Measurements from ENCODE around the gene GLI3. TPM values are rescaled to one million over a fixed set of nuclear protein-coding genes. Genes with fewer than 3 reads are reported as not detected.

The GLI3 gene
- total RNA-seq, 1 donor from 2014 or later: 27.7 TPM

DNA sequence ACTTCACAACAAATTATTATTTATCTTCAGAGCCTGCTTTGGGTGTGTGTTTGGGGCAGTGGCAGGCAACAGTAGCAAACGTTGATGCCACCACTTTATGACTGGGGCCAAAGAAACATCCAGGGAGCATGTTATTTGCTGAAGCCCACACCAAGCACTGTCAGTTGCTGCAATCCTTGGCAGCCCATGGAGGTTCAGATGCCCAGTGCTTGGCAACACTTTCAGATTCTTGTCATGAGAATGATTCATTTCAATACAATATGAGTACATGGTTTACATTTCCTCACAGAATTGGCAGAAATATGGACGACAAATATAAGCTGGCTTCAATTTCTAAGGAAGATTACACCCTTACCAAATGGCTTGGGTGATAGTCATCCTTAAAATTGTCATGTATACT, 46.5 kb upstream of the GLI3 start:
- Mint-ChIP-seq H3K9me3 (ENCODE audit: unreplicated experiment) (peaks cover 2% of the 10 kb centered on the region), H3K27ac (ENCODE audit: unreplicated experiment) (no peak overlapping the region), H3K27me3 (ENCODE audit: low read depth, unreplicated experiment) (peaks cover 15% of the 10 kb centered on the region), H3K4me3 (ENCODE audit: unreplicated experiment) (no peak overlapping the region), H3K36me3 (ENCODE audit: low read depth, unreplicated experiment) (no peaks in the 10 kb centered on the region), H3K4me1 (ENCODE audit: low read depth, unreplicated experiment) (peaks cover 8% of the 10 kb centered on the region)
- Histone ChIP-seq H3K27me3 (ENCODE audit: insufficient read depth, low read length) (peaks cover 27% of the 10 kb centered on the region), H2AFZ (ENCODE audit: low read depth, low read length) (no peak overlapping the region), H3K4me3 (ENCODE audit: insufficient read depth, low read depth, low read length) (no peak overlapping the region), H3K36me3 (ENCODE audit: insufficient read depth, low read length) (no peaks in the 10 kb centered on the region), H3K9ac (ENCODE audit: low read length) (no peak overlapping the region), H4K20me1 (ENCODE audit: insufficient read depth, low read length) (no peaks in the 10 kb centered on the region), H3K4me2 (ENCODE audit: low read length) (no peak overlapping the region), H3K9me3 (ENCODE audit: insufficient read depth, low read depth, low read length) (no peaks in the 10 kb centered on the region), H3K79me2 (ENCODE audit: insufficient read depth, low read length) (no peaks in the 10 kb centered on the region), H3K27ac (ENCODE audit: low read depth, low read length) (no peak overlapping the region), H3K4me1 (ENCODE audit: insufficient read depth, low read length) (no peaks in the 10 kb centered on the region)
- DNase-seq (ENCODE audit: low read depth) (no peak), FAIRE-seq (no peak)
- TF ChIP-seq EZH2 (IDR thresholded peaks at IDR 0.05; ENCODE audit: insufficient read depth, low read length): no peak
- TF ChIP-seq, protein P1, sequence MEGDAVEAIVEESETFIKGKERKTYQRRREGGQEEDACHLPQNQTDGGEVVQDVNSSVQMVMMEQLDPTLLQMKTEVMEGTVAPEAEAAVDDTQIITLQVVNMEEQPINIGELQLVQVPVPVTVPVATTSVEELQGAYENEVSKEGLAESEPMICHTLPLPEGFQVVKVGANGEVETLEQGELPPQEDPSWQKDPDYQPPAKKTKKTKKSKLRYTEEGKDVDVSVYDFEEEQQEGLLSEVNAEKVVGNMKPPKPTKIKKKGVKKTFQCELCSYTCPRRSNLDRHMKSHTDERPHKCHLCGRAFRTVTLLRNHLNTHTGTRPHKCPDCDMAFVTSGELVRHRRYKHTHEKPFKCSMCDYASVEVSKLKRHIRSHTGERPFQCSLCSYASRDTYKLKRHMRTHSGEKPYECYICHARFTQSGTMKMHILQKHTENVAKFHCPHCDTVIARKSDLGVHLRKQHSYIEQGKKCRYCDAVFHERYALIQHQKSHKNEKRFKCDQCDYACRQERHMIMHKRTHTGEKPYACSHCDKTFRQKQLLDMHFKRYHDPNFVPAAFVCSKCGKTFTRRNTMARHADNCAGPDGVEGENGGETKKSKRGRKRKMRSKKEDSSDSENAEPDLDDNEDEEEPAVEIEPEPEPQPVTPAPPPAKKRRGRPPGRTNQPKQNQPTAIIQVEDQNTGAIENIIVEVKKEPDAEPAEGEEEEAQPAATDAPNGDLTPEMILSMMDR (IDR thresholded peaks at IDR 0.05; ENCODE audit: insufficient read depth, low read depth, low read length): no peak

DNA sequence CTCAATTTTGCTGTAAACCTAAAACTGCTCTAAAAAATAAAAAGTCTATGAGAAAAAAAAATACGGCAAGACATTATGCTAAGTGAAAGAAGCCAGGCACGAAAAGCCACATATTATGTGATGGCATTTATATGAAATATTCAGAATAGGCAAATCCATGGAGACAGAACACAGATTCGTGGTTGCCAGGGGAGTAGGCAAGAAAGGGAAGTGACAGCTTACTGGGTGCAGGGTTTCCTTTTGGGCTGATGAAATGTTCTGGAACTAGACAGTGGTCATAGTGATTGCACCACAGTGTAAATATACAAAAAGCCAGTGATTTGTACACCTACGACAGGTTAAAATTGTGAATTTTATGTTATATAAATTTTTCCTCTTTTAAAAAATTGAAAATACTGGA, 41.3 kb upstream of the GLI3 start:
- no peaks in the 10 kb centered on the region for H3K4me1 ChIP-seq (ENCODE audit: insufficient read depth, low read length)
- no peak overlapping the region for H3K9ac ChIP-seq (ENCODE audit: low read length)
- no peaks in the 10 kb centered on the region for H3K9me3 ChIP-seq (ENCODE audit: insufficient read depth, low read depth, low read length)
- Mint-ChIP-seq H3K4me3 (ENCODE audit: unreplicated experiment) (no peak overlapping the region), H3K36me3 (ENCODE audit: low read depth, unreplicated experiment) (no peaks in the 10 kb centered on the region), H3K9me3 (ENCODE audit: unreplicated experiment) (no peaks in the 10 kb centered on the region), H3K27me3 (ENCODE audit: low read depth, unreplicated experiment) (peaks cover 7% of the 10 kb centered on the region), H3K4me1 (ENCODE audit: low read depth, unreplicated experiment) (peaks cover 4% of the 10 kb centered on the region), H3K27ac (ENCODE audit: unreplicated experiment) (no peak overlapping the region)
- DNase-seq (ENCODE audit: low read depth): no peak
- H3K27me3 ChIP-seq (ENCODE audit: insufficient read depth, low read length): peaks cover 19% of the 10 kb centered on the region
- H3K4me3 ChIP-seq (ENCODE audit: insufficient read depth, low read depth, low read length): no peak overlapping the region
- no peaks in the 10 kb centered on the region for H3K79me2 ChIP-seq (ENCODE audit: insufficient read depth, low read length)
- FAIRE-seq: no peak
- H3K27ac ChIP-seq (ENCODE audit: low read depth, low read length): no peak overlapping the region
- no peak overlapping the region for H3K4me2 ChIP-seq (ENCODE audit: low read length)
- H2AFZ ChIP-seq (ENCODE audit: low read depth, low read length): no peak overlapping the region
- H4K20me1 ChIP-seq (ENCODE audit: insufficient read depth, low read length): no peaks in the 10 kb centered on the region
- no peaks in the 10 kb centered on the region for H3K36me3 ChIP-seq (ENCODE audit: insufficient read depth, low read length)
- TF ChIP-seq, protein P1 (IDR thresholded peaks at IDR 0.05; ENCODE audit: insufficient read depth, low read depth, low read length): no peak
- TF ChIP-seq EZH2 (IDR thresholded peaks at IDR 0.05; ENCODE audit: insufficient read depth, low read length): no peak

DNA sequence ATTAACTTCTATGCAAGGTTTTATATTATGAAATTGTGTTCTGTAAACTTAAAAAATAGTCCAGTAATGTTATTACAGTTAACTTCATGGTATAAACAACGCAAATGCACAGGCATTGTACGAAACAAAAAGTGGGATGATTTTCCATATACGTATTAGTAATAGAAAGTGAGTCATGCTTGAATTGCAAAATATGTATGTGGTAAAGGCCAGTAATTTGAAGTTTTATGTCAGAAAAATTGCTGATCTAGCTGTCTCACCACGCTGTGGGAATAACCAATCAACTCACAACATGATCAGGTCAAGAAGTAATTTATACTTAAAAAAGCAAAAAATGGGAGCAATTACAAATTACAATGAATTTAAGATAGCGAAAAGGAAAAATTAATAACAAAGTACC, 37.0 kb upstream of the GLI3 start:
- Histone ChIP-seq H3K4me3 (ENCODE audit: insufficient read depth, low read depth, low read length) (no peak overlapping the region), H3K36me3 (ENCODE audit: insufficient read depth, low read length) (no peaks in the 10 kb centered on the region), H3K79me2 (ENCODE audit: insufficient read depth, low read length) (no peaks in the 10 kb centered on the region), H3K27me3 (ENCODE audit: insufficient read depth, low read length) (peaks cover 6% of the 10 kb centered on the region), H3K9ac (ENCODE audit: low read length) (no peak overlapping the region), H3K4me2 (ENCODE audit: low read length) (no peak overlapping the region), H2AFZ (ENCODE audit: low read depth, low read length) (no peak overlapping the region), H3K9me3 (ENCODE audit: insufficient read depth, low read depth, low read length) (no peaks in the 10 kb centered on the region), H3K4me1 (ENCODE audit: insufficient read depth, low read length) (no peaks in the 10 kb centered on the region), H3K27ac (ENCODE audit: low read depth, low read length) (no peak overlapping the region), H4K20me1 (ENCODE audit: insufficient read depth, low read length) (no peaks in the 10 kb centered on the region)
- Mint-ChIP-seq H3K36me3 (ENCODE audit: low read depth, unreplicated experiment) (no peaks in the 10 kb centered on the region), H3K27ac (ENCODE audit: unreplicated experiment) (no peak overlapping the region), H3K4me1 (ENCODE audit: low read depth, unreplicated experiment) (peaks cover 7% of the 10 kb centered on the region), H3K9me3 (ENCODE audit: unreplicated experiment) (no peaks in the 10 kb centered on the region), H3K27me3 (ENCODE audit: low read depth, unreplicated experiment) (no peaks in the 10 kb centered on the region), H3K4me3 (ENCODE audit: unreplicated experiment) (no peak overlapping the region)
- no peak for TF ChIP-seq EZH2 (IDR thresholded peaks at IDR 0.05; ENCODE audit: insufficient read depth, low read length)
- TF ChIP-seq, protein P1 (IDR thresholded peaks at IDR 0.05; ENCODE audit: insufficient read depth, low read depth, low read length): no peak
- no peak for FAIRE-seq
- DNase-seq (ENCODE audit: low read depth): peak; percentile 33
